B cell (primary cell): ENCODE data around the gene TRIP10.

Experiments
- EZH2 ChIP-seq: IDR thresholded peaks from 2 replicates; pipeline ENCODE4 v1.6.1; 2012; ENCODE audit warnings: borderline replicate concordance, low read depth, mild to moderate bottlenecking, moderate library complexity, low read length; ENCODE audit not compliant: insufficient read depth, poor library complexity, severe bottlenecking
- TF ChIP-seq, protein P1 (sequence below): fragments of 200-600 bp; IDR thresholded peaks from one replicate; pipeline ENCODE4 v1.8.0; 2022; ENCODE audit warnings: antibody characterized with exemption, mild to moderate bottlenecking

- TF ChIP-seq, protein P1, sequence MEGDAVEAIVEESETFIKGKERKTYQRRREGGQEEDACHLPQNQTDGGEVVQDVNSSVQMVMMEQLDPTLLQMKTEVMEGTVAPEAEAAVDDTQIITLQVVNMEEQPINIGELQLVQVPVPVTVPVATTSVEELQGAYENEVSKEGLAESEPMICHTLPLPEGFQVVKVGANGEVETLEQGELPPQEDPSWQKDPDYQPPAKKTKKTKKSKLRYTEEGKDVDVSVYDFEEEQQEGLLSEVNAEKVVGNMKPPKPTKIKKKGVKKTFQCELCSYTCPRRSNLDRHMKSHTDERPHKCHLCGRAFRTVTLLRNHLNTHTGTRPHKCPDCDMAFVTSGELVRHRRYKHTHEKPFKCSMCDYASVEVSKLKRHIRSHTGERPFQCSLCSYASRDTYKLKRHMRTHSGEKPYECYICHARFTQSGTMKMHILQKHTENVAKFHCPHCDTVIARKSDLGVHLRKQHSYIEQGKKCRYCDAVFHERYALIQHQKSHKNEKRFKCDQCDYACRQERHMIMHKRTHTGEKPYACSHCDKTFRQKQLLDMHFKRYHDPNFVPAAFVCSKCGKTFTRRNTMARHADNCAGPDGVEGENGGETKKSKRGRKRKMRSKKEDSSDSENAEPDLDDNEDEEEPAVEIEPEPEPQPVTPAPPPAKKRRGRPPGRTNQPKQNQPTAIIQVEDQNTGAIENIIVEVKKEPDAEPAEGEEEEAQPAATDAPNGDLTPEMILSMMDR = no peak
- TF ChIP-seq EZH2 = no peak
Measured at GRCh38 chr19:6772866-6773322, 33.4 kb downstream of the TRIP10 start.
